Fibroblast of upper back skin (primary cell): Measurements from ENCODE around the gene WWOX.
"Not testable (repeated sequence)": the region's sequence is repeated elsewhere in the genome, so short reads cannot be mapped to it uniquely, and the experiment has no call there.

Experiments used
- DNase-seq: peaks from one replicate; pipeline ENCODE4 v3.0.0-alpha.2; 2013

Gene WWOX

GRCh38 chr16:79012671-79013434 lies 913.4 kb downstream of the WWOX start:
- DNase-seq, result no peak

GRCh38 chr16:79013930-79014660 lies 914.6 kb downstream of the WWOX start:
- DNase-seq, result no peak

- DNase-seq, result no peak
Measured at GRCh38 chr16:79018650-79019429, 919.4 kb downstream of the WWOX start.

GRCh38 chr16:79019431-79019830 lies 920.0 kb downstream of the WWOX start:
- DNase-seq, result no peak

DNA sequence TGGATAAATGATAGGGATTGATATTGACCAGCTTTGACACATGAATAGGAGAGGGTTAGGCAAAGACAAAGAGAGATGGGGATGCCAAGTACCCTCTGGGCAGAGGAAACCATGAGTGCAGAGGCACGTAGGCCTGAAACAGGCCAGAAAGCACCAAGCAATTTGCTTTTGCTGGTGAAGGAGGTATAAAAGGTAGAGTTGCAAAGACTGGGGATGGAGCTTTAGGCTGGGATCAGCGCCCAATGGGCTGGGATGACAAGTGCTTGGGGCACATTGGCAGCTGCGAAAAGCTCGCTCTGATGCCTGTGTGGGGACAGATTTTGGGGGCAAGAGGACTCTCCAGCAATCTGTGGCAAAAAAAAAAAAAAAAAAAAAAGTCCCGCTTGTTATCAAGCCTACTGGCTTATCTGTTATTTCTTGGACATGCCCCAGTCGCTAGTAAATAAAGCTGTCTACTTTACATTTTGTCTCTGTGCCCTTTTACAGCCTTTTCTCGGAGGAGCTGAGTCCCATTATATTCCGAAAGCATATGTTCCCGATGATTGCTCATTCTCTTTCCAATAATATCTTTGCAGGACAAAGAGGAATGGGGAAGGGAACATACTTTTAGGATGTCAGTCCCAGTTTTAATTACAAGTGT lies 922.7 kb downstream of the WWOX start:
- no peak for DNase-seq

- no peak for DNase-seq
Measured at GRCh38 chr16:79026117-79026516, 926.7 kb downstream of the WWOX start.

DNA sequence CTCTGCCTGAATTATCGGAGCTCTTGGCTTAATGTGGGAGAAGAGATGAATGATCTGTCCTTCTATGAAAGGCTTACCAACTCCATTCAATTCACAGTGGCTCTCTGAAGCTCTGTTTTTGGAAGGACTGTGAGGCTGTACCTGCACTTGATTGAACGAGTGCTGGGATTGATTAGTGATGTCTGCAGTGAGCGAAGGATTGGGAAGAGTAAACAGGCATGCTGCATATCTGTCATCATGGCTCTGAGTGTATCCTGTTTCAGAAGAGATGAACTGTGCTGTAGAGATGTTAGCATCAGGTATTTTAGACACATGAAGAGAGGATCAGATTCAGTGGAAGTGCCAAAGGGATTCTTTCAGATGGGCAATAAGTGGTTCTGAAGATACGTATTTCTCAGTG lies 937.1 kb downstream of the WWOX start:
- DNase-seq, result no peak

- no peak for DNase-seq
Measured at GRCh38 chr16:79037521-79038373, 938.3 kb downstream of the WWOX start.

GRCh38 chr16:79041206-79041605 lies 941.8 kb downstream of the WWOX start:
- DNase-seq, result no peak

GRCh38 chr16:79042141-79042540 lies 942.7 kb downstream of the WWOX start:
- no peak for DNase-seq

GRCh38 chr16:79042886-79043285 lies 943.4 kb downstream of the WWOX start:
- no peak for DNase-seq

GRCh38 chr16:79045191-79045590 lies 945.7 kb downstream of the WWOX start:
- no peak for DNase-seq

- no peak for DNase-seq
Measured at GRCh38 chr16:79047337-79047736, 947.9 kb downstream of the WWOX start.

DNA sequence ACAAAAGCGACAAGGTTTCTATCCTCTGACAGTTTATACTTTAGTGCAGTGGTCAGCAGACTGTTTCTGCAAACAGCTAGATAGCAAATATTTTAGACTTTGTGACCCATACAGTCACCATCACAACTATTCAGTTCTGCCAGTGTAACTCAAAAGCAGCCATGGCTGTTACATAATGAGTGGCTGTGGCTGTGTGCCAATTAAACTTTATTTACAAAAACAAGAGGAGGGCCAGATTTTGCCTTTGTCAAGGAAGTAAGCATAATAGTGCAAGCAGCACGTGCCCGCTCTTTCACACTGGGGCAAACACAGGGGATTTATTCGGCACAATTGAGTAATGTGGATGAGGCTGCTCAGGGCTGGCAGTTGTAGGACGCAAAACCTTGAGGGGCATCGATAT lies 949.6 kb downstream of the WWOX start:
- DNase-seq, result no peak

DNA sequence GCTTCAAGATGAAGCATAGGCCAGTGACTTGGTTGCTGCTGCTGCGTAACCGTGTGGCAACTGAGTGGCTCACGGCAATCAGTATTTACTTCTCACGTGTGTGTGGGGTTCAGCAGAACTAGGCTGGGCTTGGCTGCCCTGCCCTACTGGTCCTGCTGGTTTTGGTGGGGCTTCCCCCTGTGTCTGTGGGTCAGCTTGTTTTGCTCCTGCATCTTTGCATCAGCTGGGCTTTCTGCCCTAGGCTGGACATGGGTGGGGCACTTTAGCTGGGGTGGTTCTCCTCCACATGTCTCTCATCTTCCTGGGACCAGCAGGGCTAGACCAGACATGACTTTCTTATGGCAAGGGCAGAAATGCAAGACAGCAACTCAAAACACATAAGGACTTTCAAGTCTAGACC lies 950.6 kb downstream of the WWOX start:
- DNase-seq, result no peak

GRCh38 chr16:79051313-79051712 lies 951.9 kb downstream of the WWOX start:
- no peak for DNase-seq

DNA sequence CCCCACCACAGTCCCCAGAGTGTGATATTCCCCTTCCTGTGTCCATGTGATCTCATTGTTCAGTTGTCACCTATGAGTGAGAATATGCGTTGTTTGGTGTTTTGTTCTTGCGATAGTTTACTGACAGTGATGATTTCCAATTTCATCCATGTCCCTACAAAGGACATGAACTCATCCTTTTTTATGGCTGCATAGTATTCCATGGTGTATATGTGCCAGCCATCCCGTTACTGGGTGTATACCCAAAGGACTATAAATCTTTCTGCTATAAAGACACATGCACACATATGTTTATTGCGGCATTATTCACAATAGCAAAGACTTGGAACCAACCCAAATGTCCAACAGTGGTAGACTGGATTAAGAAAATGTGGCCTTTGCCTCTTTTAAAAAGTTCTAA lies 952.7 kb downstream of the WWOX start:
- not testable (repeated sequence) for DNase-seq

GRCh38 chr16:79053577-79053976 lies 954.1 kb downstream of the WWOX start:
- no peak for DNase-seq

DNA sequence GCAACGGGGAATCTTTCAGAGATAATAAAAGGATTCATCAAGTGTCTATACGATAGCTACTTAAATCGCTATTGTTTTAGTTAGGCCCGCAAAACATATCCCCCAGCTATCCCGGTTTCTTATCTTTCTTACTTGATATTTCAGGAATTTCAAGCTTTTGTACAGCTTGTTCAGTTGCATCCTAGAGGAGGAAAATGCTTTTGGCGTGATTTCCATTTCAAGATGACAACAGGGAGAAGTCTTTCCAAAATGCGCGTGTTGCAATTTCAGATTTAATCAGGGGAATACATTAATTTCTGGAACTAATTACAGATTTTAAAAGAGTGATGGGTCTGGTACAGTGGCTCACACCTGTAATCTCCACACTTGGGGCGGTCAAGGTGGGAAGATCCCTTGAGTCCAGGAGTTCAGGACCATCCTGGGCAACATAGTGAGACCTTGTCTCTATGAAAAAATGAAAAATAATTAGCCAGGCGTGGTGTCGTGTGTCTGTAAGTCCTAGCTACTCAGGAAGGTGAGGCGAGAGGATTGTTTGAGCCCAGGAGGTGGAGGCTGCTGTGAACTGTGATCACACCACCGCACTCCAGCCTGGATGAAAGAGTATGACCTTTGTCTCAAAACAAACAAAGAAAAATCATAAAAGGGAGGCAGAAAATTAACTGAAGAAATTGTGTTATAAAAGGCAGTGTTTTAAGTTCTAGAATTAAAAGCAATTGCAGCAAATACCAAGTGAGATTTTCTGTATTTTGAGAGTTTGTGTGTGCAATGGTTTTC lies 954.9 kb downstream of the WWOX start:
- DNase-seq, result no peak

GRCh38 chr16:79055251-79055970 lies 956.0 kb downstream of the WWOX start:
- no peak for DNase-seq

GRCh38 chr16:79061181-79061580 lies 961.7 kb downstream of the WWOX start:
- DNase-seq, result no peak
